Mucosa of stomach (tissue), 1 donor: ENCODE results near the gene JDP2.

Experiments used
- H3K27me3 ChIP-seq: one replicate; pipeline ENCODE4 v1.7.0; 2013; ENCODE audit warnings: mild to moderate bottlenecking, low read length; ENCODE audit not compliant: control insufficient read depth, insufficient read depth
- H3K36me3 ChIP-seq: one replicate; pipeline ENCODE4 v1.7.0; 2013; ENCODE audit warnings: low read length; ENCODE audit not compliant: control insufficient read depth, insufficient read depth
- H3K4me1 ChIP-seq: one replicate; pipeline ENCODE4 v1.7.0; 2013; ENCODE audit warnings: mild to moderate bottlenecking, low read length; ENCODE audit not compliant: control insufficient read depth, insufficient read depth
- H3K4me3 ChIP-seq: one replicate; pipeline ENCODE4 v1.7.0; 2013; ENCODE audit warnings: low read length
- H3K9ac ChIP-seq: one replicate; pipeline ENCODE4 v1.7.0; 2013; ENCODE audit warnings: mild to moderate bottlenecking, low read length, moderate library complexity
- H3K9me3 ChIP-seq: one replicate; pipeline ENCODE4 v1.7.0; 2013; ENCODE audit warnings: mild to moderate bottlenecking, low read length, moderate library complexity; ENCODE audit not compliant: control insufficient read depth
- donor health status: Pancreatic carcinoma.

JDP2 gene

DNA sequence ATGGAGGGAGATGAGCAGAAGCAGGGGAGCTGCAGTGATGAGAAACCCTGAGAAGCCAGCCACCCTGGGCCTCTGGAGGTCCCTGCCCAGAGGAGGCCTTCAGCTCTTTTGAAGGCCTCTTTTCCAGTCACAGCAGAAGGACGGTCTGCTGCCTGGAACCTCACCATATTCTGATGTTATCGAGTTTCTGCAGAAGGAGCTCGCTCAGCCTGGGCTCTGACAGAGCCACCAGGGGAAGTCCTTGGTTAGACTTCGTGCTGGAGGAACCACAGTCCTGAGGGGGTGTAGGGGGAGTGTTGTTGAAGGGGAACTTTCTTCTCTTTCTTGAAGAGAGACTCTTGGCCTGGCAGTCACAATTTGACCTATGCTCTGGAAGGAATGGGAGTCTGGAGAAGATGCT lies 69.4 kb downstream of the JDP2 start:
- Histone ChIP-seq H3K36me3 (no peaks in the 10 kb centered on the region), H3K4me1 (no peaks in the 10 kb centered on the region), H3K9me3 (no peaks in the 10 kb centered on the region), H3K9ac (no peak overlapping the region), H3K4me3 (no peak overlapping the region), H3K27me3 (no peaks in the 10 kb centered on the region)

DNA sequence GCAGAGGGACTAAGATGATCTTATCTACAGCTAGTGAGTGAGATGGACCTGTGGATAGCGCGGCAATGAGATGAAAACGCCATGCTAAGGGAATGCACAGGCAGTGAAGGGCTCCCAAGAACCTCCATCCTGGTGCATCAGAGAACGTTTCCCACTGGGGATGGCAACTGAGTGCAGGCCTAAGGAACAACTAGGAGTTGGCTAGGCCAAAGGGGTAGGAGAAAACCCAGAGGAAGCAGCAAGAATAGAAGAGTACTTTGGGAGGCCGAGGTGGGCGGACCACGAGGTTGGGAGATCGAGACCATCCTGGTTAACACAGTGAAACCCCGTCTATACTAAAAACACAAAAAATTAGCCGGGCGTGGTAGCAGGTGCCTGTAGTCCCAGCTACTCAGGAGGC lies 69.9 kb downstream of the JDP2 start:
- Histone ChIP-seq H3K9ac (no peak overlapping the region), H3K27me3 (no peaks in the 10 kb centered on the region), H3K9me3 (no peaks in the 10 kb centered on the region), H3K36me3 (no peaks in the 10 kb centered on the region), H3K4me3 (no peak overlapping the region), H3K4me1 (no peaks in the 10 kb centered on the region)

DNA sequence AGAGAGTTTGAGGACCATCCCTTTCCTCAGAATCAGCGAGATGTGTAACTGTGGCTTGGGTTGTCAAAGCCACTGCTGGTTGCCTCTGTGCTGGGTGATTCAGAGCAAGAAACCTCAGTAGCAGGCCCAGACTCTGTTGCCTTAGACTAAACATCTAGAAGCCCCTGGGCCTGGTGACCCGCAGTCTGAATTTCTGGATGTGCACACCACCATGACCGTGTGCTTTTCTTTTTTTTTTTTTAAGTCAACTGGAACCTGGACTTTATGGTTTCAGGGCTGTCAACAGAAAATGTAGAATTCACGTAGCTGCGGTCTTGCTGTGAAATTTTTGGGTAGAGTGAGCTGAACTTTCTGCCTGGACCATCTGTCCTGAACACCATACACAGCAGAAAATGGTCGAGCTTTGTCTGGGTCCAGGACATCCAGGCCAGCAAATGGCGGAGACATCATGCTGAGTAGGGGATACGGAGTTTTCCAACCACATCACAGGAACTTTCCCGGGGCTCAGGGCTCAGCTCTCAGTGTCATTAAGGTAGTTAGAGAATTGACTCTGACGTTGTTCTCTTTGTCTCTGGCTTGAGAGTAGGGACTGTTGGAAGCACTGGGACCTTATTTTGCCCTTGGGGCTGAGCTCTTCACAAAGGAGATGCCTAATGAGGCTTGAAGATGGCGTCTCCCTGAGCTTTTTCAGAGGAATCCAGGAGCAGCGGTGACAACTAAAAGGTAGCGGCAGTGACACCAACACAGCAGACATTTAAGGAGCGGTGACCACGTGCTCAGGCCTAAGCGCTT lies 71.5 kb downstream of the JDP2 start:
- no peaks in the 10 kb centered on the region for H3K9me3 ChIP-seq
- no peaks in the 10 kb centered on the region for H3K4me1 ChIP-seq
- no peak overlapping the region for H3K4me3 ChIP-seq
- no peaks in the 10 kb centered on the region for H3K36me3 ChIP-seq
- H3K9ac ChIP-seq, result no peak overlapping the region
- no peaks in the 10 kb centered on the region for H3K27me3 ChIP-seq

DNA sequence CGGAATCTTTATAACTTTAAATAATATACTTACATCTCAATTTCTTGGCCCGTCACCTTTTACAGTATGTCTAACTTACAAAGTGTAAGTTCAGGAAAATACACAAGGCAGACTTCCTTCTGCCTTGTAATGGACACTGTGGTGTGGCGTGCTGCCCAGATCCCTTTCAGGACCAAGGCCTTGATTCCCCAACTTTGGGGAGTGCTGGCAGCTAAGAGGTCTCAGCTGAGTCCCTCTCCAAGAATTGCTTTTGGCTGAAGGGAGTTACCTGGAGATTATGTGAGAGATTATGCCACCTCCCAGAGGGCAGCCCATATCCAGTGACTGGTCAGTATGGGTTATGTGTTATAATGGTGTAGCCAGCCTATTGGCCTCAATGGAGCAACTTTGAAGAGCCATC lies 73.3 kb downstream of the JDP2 start:
- H3K36me3 ChIP-seq, result no peaks in the 10 kb centered on the region
- no peaks in the 10 kb centered on the region for H3K9me3 ChIP-seq
- no peaks in the 10 kb centered on the region for H3K27me3 ChIP-seq
- H3K4me3 ChIP-seq, result no peak overlapping the region
- H3K9ac ChIP-seq, result no peak overlapping the region
- no peaks in the 10 kb centered on the region for H3K4me1 ChIP-seq

DNA sequence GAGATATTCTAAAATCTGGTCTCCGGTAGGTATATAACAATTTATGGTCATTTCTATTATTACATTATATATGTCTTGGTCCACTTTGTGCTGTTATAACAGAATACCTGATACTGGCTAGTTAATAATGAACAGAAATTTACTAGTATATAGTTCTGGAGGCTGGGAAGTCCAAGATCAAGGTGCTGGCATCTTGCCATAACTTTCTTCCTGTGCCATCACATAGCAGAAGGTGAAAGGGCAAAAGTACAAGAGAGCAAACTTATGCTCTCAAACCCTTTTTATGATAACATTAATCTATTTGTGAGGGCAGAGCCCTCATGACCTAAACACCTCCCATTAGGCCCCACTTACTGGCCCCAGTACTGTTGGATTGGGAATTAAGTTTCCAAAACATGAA lies 76.6 kb downstream of the JDP2 start:
- no peaks in the 10 kb centered on the region for H3K27me3 ChIP-seq
- no peaks in the 10 kb centered on the region for H3K36me3 ChIP-seq
- H3K4me3 ChIP-seq, result no peak overlapping the region
- H3K9me3 ChIP-seq, result no peaks in the 10 kb centered on the region
- H3K4me1 ChIP-seq, result no peaks in the 10 kb centered on the region
- no peak overlapping the region for H3K9ac ChIP-seq

DNA sequence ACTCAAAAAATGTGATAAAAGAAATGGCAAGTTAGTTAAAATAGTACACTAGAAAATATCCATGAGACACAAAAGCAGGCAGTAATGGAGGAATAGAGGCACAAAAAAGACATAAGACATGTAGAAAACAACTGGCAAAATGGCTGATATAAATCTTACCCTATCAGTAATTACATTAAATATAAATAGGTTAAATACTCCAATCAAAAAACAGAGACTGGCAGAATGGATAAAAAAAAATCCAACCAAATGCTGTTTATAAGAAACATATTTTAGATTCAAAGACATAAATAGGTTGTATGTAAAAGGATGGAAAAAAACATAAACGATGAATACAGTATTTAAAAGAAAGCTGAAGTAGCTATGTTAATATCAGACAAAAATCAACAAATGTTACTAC lies 79.1 kb downstream of the JDP2 start:
- Histone ChIP-seq H3K9ac (no peak overlapping the region), H3K27me3 (no peaks in the 10 kb centered on the region), H3K9me3 (no peaks in the 10 kb centered on the region), H3K36me3 (no peaks in the 10 kb centered on the region), H3K4me3 (no peak overlapping the region), H3K4me1 (no peaks in the 10 kb centered on the region)

DNA sequence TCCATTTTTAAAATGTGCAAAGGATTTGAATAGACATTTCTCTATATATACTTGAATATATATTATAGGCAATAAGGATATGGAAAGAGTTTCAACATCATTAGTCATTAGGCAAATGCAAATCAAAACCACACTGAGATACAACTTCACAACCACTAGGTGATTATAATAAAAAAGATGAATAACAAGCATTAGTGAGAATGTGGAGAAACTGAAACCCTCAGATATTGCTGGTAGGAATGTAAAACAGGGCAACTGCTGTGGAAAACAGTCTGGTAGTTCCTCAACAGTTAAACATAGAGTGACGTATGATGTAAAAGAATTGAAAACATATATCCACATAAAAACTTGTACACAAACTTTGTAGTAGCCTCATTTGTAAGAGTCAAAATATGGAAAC lies 82.7 kb downstream of the JDP2 start:
- Histone ChIP-seq H3K36me3 (no peaks in the 10 kb centered on the region), H3K9me3 (no peaks in the 10 kb centered on the region), H3K9ac (no peak overlapping the region), H3K4me3 (no peak overlapping the region), H3K4me1 (no peaks in the 10 kb centered on the region), H3K27me3 (peaks cover 2% of the 10 kb centered on the region)

DNA sequence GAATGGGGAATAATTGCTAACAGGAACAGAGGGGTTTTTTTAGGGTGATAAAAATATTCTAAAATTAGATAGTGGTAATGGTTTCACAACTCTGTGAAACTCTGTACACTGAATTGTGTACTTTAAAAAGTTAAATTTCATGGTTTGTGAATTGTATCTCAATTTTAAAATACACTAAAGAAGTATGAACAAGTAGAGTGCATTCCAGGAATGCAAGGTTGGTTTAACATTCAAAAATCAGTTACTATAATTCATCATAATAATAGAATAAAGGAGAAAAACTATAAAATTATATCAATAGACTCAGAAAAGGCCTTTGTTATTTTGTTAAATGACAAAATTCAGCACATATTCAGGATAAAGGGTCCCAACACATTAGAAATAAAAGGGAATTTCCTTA lies 83.4 kb downstream of the JDP2 start:
- no peaks in the 10 kb centered on the region for H3K36me3 ChIP-seq
- H3K9me3 ChIP-seq, result no peaks in the 10 kb centered on the region
- peaks cover 3% of the 10 kb centered on the region for H3K27me3 ChIP-seq
- no peaks in the 10 kb centered on the region for H3K4me1 ChIP-seq
- no peak overlapping the region for H3K4me3 ChIP-seq
- no peak overlapping the region for H3K9ac ChIP-seq

DNA sequence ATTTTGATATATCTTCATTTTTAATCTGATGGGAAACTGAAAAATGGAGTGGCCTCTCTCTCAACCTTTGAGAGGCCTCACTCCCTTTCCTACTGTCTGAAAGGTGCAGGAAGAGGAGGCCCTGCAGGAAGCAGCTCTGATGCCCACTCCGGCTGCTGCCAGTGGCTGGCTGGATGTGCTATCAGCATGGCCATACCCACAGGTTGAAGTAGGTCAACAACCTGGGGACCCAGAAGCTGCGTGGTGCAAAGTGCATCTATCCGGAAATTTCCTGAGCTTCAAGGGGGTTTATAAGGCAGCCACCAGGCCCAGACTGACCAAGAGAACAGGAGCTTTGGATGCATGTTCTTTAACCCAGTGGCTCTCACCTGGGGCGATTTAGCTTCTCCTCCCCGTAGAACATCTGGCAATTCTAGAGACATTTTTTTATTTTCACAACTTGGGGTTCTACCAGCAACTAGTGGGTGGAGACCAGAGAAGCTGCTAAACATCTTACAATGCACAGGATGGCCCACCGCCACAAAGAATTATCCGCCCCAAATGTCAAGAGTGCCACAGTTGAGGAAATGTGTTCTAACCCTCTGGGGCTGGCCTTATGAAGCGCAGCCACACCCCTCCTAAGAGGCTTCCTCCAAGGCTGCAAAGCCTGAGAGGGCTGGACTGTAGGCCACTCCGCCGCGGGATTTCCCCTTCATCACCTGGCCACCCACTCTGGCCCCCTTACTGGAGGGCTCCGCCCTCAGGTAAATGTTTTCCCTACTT lies 86.3 kb downstream of the JDP2 start:
- Histone ChIP-seq H3K27me3 (peaks cover 3% of the 10 kb centered on the region), H3K9ac (no peak overlapping the region), H3K9me3 (no peaks in the 10 kb centered on the region), H3K4me3 (no peak overlapping the region), H3K4me1 (no peaks in the 10 kb centered on the region), H3K36me3 (no peaks in the 10 kb centered on the region)

DNA sequence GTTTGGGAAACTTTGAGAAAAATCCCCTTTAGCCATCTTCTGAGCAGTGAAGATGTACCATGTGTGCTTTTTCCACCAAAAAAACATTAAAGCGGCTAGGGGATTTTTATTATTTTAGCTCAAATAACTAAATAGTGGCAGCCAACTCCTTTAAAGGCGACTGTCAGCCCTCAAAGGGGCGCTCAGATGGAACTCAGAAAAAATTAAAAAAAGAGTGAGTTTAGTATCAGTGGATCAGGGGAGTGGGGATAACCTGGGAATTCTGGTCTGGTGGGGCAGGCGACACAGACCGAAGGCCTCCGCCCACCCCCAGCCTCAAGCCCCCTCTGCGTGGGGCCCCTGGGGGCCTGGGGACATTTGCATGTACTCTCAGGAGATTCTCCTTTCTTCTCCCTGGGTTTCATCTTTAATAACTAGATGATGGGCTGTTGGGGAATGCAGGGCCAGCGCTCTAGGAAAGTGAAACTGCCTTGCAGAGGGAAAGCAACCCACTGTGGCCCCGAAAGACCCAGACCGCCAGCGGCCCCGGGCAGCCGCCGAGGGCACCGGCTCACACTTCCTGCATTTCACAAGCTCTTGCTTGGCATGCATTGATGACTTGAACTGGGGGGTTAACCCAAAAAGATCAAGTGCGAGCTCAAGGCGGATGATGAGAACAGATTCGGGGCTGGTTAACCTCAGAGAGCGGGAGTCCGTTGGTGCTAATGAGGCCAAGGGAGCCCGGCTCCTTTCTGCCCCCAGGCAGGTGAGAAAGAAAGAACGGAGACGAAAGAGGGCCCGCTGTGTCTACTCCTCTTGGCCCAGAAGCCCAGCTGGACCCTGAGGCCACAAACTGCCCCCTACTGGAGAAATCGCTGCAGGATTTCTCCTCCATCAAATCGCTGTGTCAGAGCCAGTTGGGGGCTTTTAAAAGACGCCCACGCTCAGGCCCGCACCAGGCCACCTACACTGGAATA lies 87.1 kb downstream of the JDP2 start:
- Histone ChIP-seq H3K9ac (peak overlapping the region; percentile 29), H3K9me3 (no peaks in the 10 kb centered on the region), H3K4me3 (no peak overlapping the region), H3K36me3 (no peaks in the 10 kb centered on the region), H3K27me3 (peaks cover 3% of the 10 kb centered on the region), H3K4me1 (no peaks in the 10 kb centered on the region)

DNA sequence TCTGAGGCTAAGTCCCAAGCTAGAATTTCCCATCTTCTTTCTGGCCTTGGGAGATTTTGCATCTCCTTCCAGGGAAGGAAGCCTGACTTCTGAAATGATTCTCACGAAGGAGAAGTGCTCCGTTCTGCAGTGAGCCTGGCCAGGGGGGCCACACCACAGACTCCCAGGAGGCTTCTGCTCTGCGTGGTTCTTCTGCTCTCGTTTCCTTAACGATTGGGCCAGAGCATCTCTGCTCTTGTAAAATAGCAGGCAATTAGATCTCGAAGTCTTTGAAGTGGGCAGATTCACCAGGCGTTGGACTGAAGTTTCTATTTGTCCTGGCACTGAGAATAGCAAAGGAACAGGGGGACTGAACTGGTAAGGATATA lies 87.8 kb downstream of the JDP2 start:
- Histone ChIP-seq H3K36me3 (no peaks in the 10 kb centered on the region), H3K4me1 (no peaks in the 10 kb centered on the region), H3K27me3 (peaks cover 3% of the 10 kb centered on the region), H3K9ac (peak overlapping the region; percentile 29), H3K4me3 (no peak overlapping the region), H3K9me3 (no peaks in the 10 kb centered on the region)

DNA sequence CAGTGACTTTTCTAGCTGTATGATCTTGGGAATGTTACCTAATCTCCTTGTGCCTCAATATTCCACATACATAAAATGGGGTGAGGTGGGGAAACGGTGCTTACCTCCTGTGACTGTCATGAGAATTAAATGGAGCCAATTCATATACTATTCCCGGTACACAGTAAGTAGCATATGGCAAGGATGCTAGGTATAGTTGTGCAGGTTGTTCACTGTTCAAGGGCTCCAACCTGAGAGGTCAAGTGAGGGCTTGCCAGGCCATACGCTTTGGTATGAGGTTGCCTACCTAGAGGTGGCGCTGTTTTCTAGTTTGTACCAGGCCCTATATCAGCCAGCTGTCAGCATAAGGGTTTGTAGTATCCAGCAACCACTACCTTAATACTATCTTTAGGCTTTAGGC lies 90.8 kb downstream of the JDP2 start:
- Histone ChIP-seq H3K36me3 (no peaks in the 10 kb centered on the region), H3K9ac (no peak overlapping the region), H3K27me3 (peaks cover 8% of the 10 kb centered on the region), H3K4me1 (peaks cover 24% of the 10 kb centered on the region), H3K4me3 (no peak overlapping the region), H3K9me3 (no peaks in the 10 kb centered on the region)
